Nephron (organoid): ENCODE measurements around the gene ZMYM2.

Experiments
- H3K27ac Mint-ChIP-seq, 3 experiments: 2 replicates each; pipeline ENCODE4 v1.8.0; 2020; ENCODE audit warnings: mixed read lengths in 3 of 3, mild to moderate bottlenecking in 2 of 3, moderate library complexity in 1 of 3
- H3K27me3 Mint-ChIP-seq: 2 replicates; pipeline ENCODE4 v1.8.0; 2021; ENCODE audit warnings: low read depth, mild to moderate bottlenecking, moderate library complexity, mixed read lengths
- H3K36me3 Mint-ChIP-seq: 2 replicates; pipeline ENCODE4 v1.8.0; 2020; ENCODE audit warnings: low read depth, mixed read lengths
- H3K4me1 Mint-ChIP-seq: 2 replicates; pipeline ENCODE4 v1.8.0; 2020; ENCODE audit warnings: mixed read lengths
- H3K4me3 Mint-ChIP-seq, 3 experiments: 2 replicates each; pipeline ENCODE4 v1.8.0; 2020; ENCODE audit warnings: mild to moderate bottlenecking in 3 of 3, mixed read lengths in 3 of 3, moderate library complexity in 2 of 3
- H3K9me3 Mint-ChIP-seq: 2 replicates; pipeline ENCODE4 v1.8.0; 2020; ENCODE audit warnings: mixed read lengths
- CTCF ChIP-seq, 3 experiments: fragments of 200-600 bp; sonication (generic); IDR thresholded peaks; one replicate each; pipeline ENCODE4 v1.5.0; 2021; ENCODE audit warnings: antibody characterized with exemption in 3 of 3; ENCODE audit not compliant: unreplicated experiment in 3 of 3

The ZMYM2 gene

GRCh38 chr13:20105161-20105689 lies 146.7 kb downstream of the ZMYM2 start:
- TF ChIP-seq CTCF (IDR thresholded peaks at IDR 0.05; ENCODE audit: unreplicated experiment in 3 of 3): no peak
- H3K27ac Mint-ChIP-seq: no peak overlapping the region
- H3K36me3 Mint-ChIP-seq: no peaks in the 10 kb centered on the region
- H3K27me3 Mint-ChIP-seq: peaks cover 30% of the 10 kb centered on the region
- no peaks in the 10 kb centered on the region for H3K4me1 Mint-ChIP-seq
- H3K9me3 Mint-ChIP-seq: no peaks in the 10 kb centered on the region
- H3K4me3 Mint-ChIP-seq: no peak overlapping the region

GRCh38 chr13:20106742-20107141 lies 148.2 kb downstream of the ZMYM2 start:
- Mint-ChIP-seq H3K4me1 (no peaks in the 10 kb centered on the region), H3K36me3 (no peaks in the 10 kb centered on the region), H3K27me3 (peaks cover 28% of the 10 kb centered on the region), H3K9me3 (no peaks in the 10 kb centered on the region), H3K27ac (no peak overlapping the region), H3K4me3 (no peak overlapping the region)
- no peak for TF ChIP-seq CTCF (IDR thresholded peaks at IDR 0.05; ENCODE audit: unreplicated experiment in 3 of 3)

GRCh38 chr13:20109037-20109436 lies 150.5 kb downstream of the ZMYM2 start:
- H3K4me1 Mint-ChIP-seq: no peaks in the 10 kb centered on the region
- no peak for TF ChIP-seq CTCF (IDR thresholded peaks at IDR 0.05; ENCODE audit: unreplicated experiment in 3 of 3)
- no peak overlapping the region for H3K27ac Mint-ChIP-seq
- no peak overlapping the region for H3K4me3 Mint-ChIP-seq
- peaks cover 16% of the 10 kb centered on the region for H3K27me3 Mint-ChIP-seq
- H3K9me3 Mint-ChIP-seq: no peaks in the 10 kb centered on the region
- H3K36me3 Mint-ChIP-seq: no peaks in the 10 kb centered on the region

GRCh38 chr13:20114066-20114610 lies 155.6 kb downstream of the ZMYM2 start:
- Mint-ChIP-seq H3K36me3 (no peaks in the 10 kb centered on the region), H3K4me1 (peaks cover 2% of the 10 kb centered on the region), H3K4me3 (no peak overlapping the region), H3K27ac (no peak overlapping the region), H3K9me3 (no peaks in the 10 kb centered on the region), H3K27me3 (peaks cover 11% of the 10 kb centered on the region)
- TF ChIP-seq CTCF (IDR thresholded peaks at IDR 0.05; ENCODE audit: unreplicated experiment in 3 of 3): no peak

- Mint-ChIP-seq H3K9me3 (no peaks in the 10 kb centered on the region), H3K36me3 (no peaks in the 10 kb centered on the region), H3K4me1 (peaks cover 18% of the 10 kb centered on the region), H3K4me3 (peak overlapping the region; percentile 50 to 73 (median 60)), H3K27ac (peak overlapping the region in 2 of 3 experiments; percentile 65 to 73), H3K27me3 (no peaks in the 10 kb centered on the region)
- TF ChIP-seq CTCF (IDR thresholded peaks at IDR 0.05; ENCODE audit: unreplicated experiment in 3 of 3): no peak
Measured at GRCh38 chr13:20116213-20116612, 157.7 kb downstream of the ZMYM2 start.
